ENCODE data around the gene PRR16.

GRCh38 chr5:120621339-120621738 lies 157.2 kb downstream of the PRR16 start:
- TF ChIP-seq NFRKB (IDR thresholded peaks at IDR 0.05), result no peak
- TF ChIP-seq SUZ12 (IDR thresholded peaks at IDR 0.05), result no peak
- no peak for TF ChIP-seq FOXK2 (IDR thresholded peaks at IDR 0.05)
- TF ChIP-seq SP1 (IDR thresholded peaks at IDR 0.05), result no peak
- no peak for TF ChIP-seq ZNF384 (IDR thresholded peaks at IDR 0.05)
- TF ChIP-seq TARDBP (IDR thresholded peaks at IDR 0.05), result no peak
- TF ChIP-seq FOXM1 (IDR thresholded peaks at IDR 0.05; ENCODE audit: borderline replicate concordance), result no peak
- TF ChIP-seq HDGF (IDR thresholded peaks at IDR 0.05; ENCODE audit: borderline replicate concordance), result no peak
- TF ChIP-seq BHLHE40 (IDR thresholded peaks at IDR 0.05; ENCODE audit: borderline replicate concordance), result no peak
- no peak for TF ChIP-seq ARNT (IDR thresholded peaks at IDR 0.05)
- TF ChIP-seq LEF1 (IDR thresholded peaks at IDR 0.05; ENCODE audit: borderline replicate concordance), result no peak
- TF ChIP-seq PKNOX1 (IDR thresholded peaks at IDR 0.05), result no peak
- no peak for TF ChIP-seq FOXA1 (IDR thresholded peaks at IDR 0.05)
- TF ChIP-seq L3MBTL2 (conservative IDR thresholded peaks at IDR 0.05), result no peak

Measured in HEK293T (cell line).